T-helper 17 cell (primary cell): Measurements from ENCODE around the gene AFF2. TPM values are rescaled to one million over a fixed set of nuclear protein-coding genes. Genes with fewer than 3 reads are reported as not detected.
"Not testable (repeated sequence)": the region's sequence is repeated elsewhere in the genome, so short reads cannot be mapped to it uniquely, and the experiment has no call there.

Experiments used
- ATAC-seq: fragments of 150-1000 bp; cut with Tn5 transposase; 2 replicates; pipeline ENCODE4 v1.10.0; 2021; ENCODE audit warnings: mild to moderate bottlenecking, moderate library complexity
- DNase-seq, 3 donors: peaks; one replicate each; pipeline versions ENCODE4 v3.0.0 to v3.0.0-alpha.2; 2020 to 2021
- H3K9me3 ChIP-seq: one replicate; pipeline ENCODE4 v1.7.0; 2013; ENCODE audit warnings: low read length, mild to moderate bottlenecking; ENCODE audit not compliant: control insufficient read depth, poor library complexity, severe bottlenecking
- H3K27ac Mint-ChIP-seq: one replicate; pipeline ENCODE4 v1.8.0; 2022; ENCODE audit warnings: mild to moderate bottlenecking, moderate library complexity, mixed read lengths
- H3K27me3 Mint-ChIP-seq: one replicate; pipeline ENCODE4 v1.8.0; 2022; ENCODE audit warnings: mixed read lengths
- H3K36me3 Mint-ChIP-seq: one replicate; pipeline ENCODE4 v1.8.0; 2022; ENCODE audit warnings: low read depth, mixed read lengths
- H3K4me1 Mint-ChIP-seq: one replicate; pipeline ENCODE4 v1.8.0; 2022; ENCODE audit warnings: mild to moderate bottlenecking, mixed read lengths
- H3K4me3 Mint-ChIP-seq: one replicate; pipeline ENCODE4 v1.8.0; 2022; ENCODE audit warnings: mild to moderate bottlenecking, moderate library complexity, mixed read lengths
- total RNA-seq, 4 donors: library from RNA in 2 of 4; stranded (reverse) in 2 of 4; gene quantifications; one replicate each; pipeline ENCODE4 v1.2.3 and lab custom pipeline; 2022 to 2026

The AFF2 gene
- total RNA-seq, 2 donors from 2014 or later: 0.31 to 0.90 TPM

DNA sequence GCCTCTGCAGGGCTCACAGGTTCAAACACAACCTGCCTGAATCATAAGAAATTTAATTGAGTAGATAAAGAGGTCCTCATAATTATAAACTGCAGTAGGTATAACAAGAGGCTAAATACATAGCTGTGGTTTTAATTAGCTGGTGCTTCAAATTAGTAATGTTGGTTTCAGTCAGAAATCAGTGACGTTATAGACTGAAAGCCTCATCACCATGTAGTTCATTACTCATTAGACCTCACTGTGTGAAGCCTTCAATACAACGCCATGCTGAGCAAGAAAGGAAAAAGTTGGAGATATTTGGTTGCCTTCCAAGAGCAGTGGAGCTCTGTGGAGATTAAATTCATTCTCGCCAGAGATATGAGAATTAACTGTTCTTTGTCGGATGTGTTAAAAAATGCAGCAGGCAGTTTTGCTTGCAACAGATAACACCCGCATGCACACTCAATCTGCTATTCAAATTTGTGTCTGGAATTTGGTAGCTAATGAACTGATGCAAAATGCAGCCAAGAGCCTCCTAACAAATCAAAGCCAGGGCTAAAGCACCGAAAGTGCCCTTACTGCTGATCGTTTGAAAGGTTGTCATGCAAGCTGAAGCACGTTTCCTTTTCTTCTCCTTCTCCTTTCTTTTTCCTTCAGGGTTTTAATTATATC is 148.9 kb downstream of the AFF2 start:
- DNase-seq: no peak
- H3K9me3 ChIP-seq: no peaks in the 10 kb centered on the region
- Mint-ChIP-seq H3K27me3 (no peaks in the 10 kb centered on the region), H3K27ac (no peak overlapping the region), H3K4me1 (no peaks in the 10 kb centered on the region), H3K4me3 (no peak overlapping the region), H3K36me3 (no peaks in the 10 kb centered on the region)
- no peak for ATAC-seq

DNA sequence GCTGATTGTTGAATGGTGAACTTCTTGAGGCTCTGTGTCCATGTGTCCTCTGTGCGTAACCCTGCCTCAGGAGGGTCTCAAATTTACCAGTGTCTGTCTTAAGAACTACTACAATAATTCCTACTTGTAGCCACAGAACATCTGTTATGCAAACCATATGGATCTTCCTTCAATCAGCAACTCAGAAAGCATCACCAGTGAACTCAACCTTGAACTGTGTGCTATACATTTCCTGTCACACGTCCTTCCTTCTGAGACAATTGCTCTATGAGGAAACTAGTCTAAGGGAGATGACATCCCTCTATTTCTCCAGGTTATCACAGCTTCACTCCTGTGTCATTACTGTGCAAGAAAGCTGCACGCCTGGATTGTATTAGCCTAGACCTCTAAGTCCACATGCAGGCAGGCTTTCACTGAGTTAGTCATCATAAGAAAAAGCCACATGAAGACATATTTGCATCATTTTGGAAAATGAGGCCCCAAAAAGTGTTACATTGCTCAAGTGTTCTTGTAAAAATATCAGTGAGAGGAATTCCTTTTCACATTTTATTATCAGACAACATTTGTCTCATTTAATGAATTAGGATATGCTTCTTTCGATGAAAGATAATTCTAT is 157.8 kb downstream of the AFF2 start:
- Mint-ChIP-seq H3K36me3 (no peaks in the 10 kb centered on the region), H3K4me1 (no peaks in the 10 kb centered on the region), H3K4me3 (no peak overlapping the region)

DNA sequence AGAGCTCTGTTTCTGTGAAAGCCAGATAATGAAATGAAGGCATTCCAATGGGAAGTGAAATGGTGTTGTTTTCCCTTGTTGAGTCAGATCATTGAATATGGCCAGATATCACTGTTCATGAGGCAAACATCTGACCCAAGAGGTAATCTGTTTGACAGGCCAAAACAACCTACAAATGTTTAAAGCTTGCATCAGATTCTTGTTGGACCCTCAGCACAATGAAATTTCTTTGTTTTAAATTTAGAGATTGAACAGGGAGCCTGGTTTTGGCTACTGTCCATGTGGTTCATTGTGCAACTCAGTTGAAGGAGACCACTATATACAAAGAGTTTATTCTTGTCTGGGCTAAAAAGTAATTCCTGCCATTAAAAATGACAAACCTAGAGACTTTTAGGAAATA is 159.1 kb downstream of the AFF2 start:
- ATAC-seq (no peak), DNase-seq (no peak)
- H3K4me3 Mint-ChIP-seq: no peak overlapping the region
- no peak overlapping the region for H3K27ac Mint-ChIP-seq
- peaks cover 8% of the 10 kb centered on the region for H3K27me3 Mint-ChIP-seq
- no peaks in the 10 kb centered on the region for H3K4me1 Mint-ChIP-seq
- no peaks in the 10 kb centered on the region for H3K36me3 Mint-ChIP-seq
- H3K9me3 ChIP-seq: no peaks in the 10 kb centered on the region

More for the DNA sequence above, 157.8 kb downstream of the AFF2 start:
- Mint-ChIP-seq H3K27ac (no peak overlapping the region), H3K27me3 (peaks cover 5% of the 10 kb centered on the region)
- ATAC-seq (no peak), DNase-seq (no peak)
- no peaks in the 10 kb centered on the region for H3K9me3 ChIP-seq

DNA sequence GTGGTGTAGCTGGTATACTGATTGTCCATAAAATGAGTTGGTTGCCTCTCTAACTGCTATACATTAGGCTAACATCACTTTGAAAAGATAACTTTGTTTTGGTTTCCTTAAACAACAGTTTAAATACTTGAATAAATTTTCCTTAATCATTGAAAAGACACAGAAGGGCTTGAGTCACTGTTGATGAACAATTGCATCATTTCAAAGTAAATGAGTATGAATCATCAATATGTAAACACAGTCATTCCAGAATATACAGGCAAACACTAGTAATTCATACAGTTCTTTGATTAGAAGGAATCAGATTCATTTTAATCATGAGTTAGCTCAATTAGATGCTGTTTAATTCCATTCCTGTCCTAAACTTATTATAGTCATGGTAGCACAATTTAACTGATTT is 160.6 kb downstream of the AFF2 start:
- H3K4me1 Mint-ChIP-seq: no peaks in the 10 kb centered on the region
- no peaks in the 10 kb centered on the region for H3K9me3 ChIP-seq
- no peaks in the 10 kb centered on the region for H3K36me3 Mint-ChIP-seq
- DNase-seq (no peak), ATAC-seq (no peak)
- H3K4me3 Mint-ChIP-seq: no peak overlapping the region
- H3K27me3 Mint-ChIP-seq: peaks cover 10% of the 10 kb centered on the region
- H3K27ac Mint-ChIP-seq: no peak overlapping the region

DNA sequence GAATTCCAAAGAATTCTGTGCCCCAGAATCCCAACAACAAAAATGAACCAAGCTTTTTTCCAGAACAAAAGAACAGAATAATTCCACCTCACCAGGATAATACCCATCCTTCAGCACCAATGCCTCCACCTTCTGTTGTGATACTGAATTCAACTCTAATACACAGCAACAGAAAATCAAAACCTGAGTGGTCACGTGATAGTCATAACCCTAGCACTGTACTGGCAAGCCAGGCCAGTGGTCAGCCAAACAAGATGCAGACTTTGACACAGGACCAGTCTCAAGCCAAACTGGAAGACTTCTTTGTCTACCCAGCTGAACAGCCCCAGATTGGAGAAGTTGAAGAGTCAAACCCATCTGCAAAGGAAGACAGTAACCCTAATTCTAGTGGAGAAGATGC is 161.6 kb downstream of the AFF2 start:
- no peaks in the 10 kb centered on the region for H3K9me3 ChIP-seq
- DNase-seq (no peak), ATAC-seq (no peak)
- Mint-ChIP-seq H3K27me3 (peaks cover 10% of the 10 kb centered on the region), H3K4me1 (no peaks in the 10 kb centered on the region), H3K27ac (no peak overlapping the region), H3K36me3 (no peaks in the 10 kb centered on the region), H3K4me3 (no peak overlapping the region)

DNA sequence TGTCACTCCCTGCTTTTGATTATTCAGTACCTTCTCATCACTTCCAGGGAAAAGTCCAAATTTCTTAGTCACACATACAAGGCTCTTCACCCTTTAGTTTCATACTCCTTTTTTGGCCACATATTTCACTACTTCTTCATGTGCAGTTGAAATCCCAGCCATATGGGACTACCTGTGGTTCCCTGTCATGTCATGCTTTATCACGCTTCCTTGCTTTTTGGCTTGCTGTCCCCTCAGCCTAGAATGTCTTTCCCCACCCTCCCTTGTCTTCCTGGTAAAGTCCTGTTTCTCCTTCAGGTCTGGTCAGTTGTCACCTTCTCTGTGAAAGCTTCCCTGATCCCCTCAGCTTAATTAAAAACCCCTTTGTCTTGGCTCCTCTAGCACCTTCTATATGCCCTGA is 163.8 kb downstream of the AFF2 start:
- H3K4me1 Mint-ChIP-seq: no peaks in the 10 kb centered on the region
- DNase-seq (no peak), ATAC-seq (no peak)
- H3K27ac Mint-ChIP-seq: no peak overlapping the region
- no peaks in the 10 kb centered on the region for H3K36me3 Mint-ChIP-seq
- H3K27me3 Mint-ChIP-seq: peaks cover 10% of the 10 kb centered on the region
- H3K4me3 Mint-ChIP-seq: no peak overlapping the region
- H3K9me3 ChIP-seq: no peaks in the 10 kb centered on the region

DNA sequence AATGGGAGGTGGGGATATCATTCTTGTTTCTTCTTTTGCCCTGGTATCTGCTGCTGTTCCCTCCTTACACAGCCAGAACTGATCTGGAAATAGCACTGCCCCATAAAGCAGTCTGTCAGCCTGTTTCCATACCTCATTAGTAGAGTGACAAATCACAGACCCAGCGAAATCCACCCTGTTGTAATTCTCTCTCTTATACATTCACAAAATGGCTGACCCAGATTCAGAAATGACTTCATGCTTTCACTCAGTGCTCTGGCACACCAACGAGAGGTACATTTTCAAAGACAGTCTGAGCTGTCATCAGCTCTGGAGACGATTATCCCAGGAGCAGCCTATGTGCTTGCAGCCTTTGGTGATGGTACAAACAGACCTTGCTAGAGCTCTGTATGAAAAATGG is 164.6 kb downstream of the AFF2 start:
- DNase-seq: no peak
- Mint-ChIP-seq H3K27ac (no peak overlapping the region), H3K36me3 (no peaks in the 10 kb centered on the region), H3K4me1 (no peaks in the 10 kb centered on the region), H3K27me3 (peaks cover 10% of the 10 kb centered on the region), H3K4me3 (no peak overlapping the region)
- no peak for ATAC-seq
- H3K9me3 ChIP-seq: no peaks in the 10 kb centered on the region

DNA sequence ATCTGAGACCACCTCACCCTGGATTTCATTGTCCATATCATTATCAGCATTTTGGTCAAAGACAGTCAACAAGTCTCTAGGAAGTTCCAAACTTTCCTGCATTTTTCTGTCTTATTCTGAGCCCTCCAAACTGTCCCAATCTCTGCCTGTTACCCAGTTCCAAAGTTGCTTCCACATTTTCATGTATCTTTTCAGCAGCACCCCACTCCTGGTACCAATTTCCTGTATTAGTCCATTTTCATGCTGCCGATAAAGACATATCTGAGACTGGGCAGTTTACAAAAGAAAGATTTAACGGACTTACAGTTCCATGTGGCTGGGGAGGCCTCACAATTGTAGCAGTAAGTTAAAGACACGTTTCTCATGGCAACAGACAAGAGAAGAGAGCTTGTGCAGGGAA is 168.8 kb downstream of the AFF2 start:
- not testable (repeated sequence) for H3K9me3 ChIP-seq, H3K4me3 Mint-ChIP-seq, H3K27ac Mint-ChIP-seq, DNase-seq, ATAC-seq, H3K36me3 Mint-ChIP-seq, H3K27me3 Mint-ChIP-seq, H3K4me1 Mint-ChIP-seq

DNA sequence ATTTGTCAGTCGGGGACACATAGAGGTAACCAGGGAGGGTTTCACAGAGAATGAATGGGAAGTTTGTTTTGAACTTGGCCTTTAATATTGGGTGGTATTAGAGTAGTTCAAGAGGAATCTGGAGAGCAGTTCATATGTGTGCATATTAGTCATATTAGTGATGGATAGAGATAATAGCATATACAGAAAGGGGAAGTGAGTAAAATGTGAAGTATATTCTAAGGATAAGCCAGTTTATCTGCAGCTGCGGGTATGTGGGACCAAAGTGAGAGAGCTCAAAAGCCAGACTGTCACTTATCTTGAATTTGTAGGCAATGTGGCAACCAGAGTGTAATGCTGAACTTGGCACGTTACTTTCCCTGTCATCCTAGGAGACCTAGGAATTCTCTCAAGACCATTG is 169.9 kb downstream of the AFF2 start:
- ATAC-seq (no peak), DNase-seq (no peak)
- Mint-ChIP-seq H3K27ac (no peak overlapping the region), H3K4me1 (no peaks in the 10 kb centered on the region), H3K4me3 (no peak overlapping the region), H3K27me3 (no peaks in the 10 kb centered on the region), H3K36me3 (no peaks in the 10 kb centered on the region)
- H3K9me3 ChIP-seq: no peaks in the 10 kb centered on the region

DNA sequence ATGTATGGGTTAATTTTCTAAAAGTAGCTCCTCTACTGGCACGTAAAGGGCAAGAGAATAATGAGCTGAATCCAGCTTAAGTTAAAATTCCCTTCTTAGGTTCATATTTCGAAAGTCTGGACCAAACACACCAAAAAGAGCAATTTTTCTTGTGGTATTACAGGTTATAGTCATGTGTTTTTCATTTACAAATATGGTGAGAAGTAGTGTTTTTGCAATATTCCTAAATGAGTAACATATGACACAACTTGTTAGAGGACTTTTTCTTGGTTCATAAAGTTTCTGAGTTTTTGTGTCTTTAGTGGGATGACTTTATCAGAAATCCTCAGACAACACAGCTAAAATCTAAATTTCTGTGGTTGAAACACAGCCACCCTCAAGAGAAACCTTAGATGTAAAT is 172.1 kb downstream of the AFF2 start:
- no peaks in the 10 kb centered on the region for H3K27me3 Mint-ChIP-seq
- no peak overlapping the region for H3K4me3 Mint-ChIP-seq
- no peak overlapping the region for H3K27ac Mint-ChIP-seq

DNA sequence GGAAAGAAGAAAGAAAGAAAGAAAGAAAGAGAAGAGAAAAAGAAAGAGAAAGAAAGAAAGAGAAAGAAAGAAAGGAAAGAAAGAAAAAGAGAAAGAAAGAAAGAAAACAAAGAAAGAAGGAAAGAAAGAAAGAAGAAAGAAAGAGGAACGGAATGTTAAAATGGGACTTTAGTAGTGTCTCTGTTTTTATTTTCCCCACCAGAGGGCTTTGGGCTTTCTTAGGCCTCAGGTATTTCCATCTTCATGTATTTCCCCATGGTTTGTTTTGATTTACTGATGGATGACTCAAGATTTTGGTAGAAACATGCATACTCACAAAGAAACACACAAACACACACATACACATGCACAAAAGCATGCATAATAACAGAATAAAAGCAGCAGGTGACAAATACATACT is 181.2 kb downstream of the AFF2 start:
- no peak for ATAC-seq

More for the DNA sequence above, 172.1 kb downstream of the AFF2 start:
- ATAC-seq: no peak
- H3K9me3 ChIP-seq: no peaks in the 10 kb centered on the region
- Mint-ChIP-seq H3K36me3 (no peaks in the 10 kb centered on the region), H3K4me1 (no peaks in the 10 kb centered on the region)
- DNase-seq: no peak

DNA sequence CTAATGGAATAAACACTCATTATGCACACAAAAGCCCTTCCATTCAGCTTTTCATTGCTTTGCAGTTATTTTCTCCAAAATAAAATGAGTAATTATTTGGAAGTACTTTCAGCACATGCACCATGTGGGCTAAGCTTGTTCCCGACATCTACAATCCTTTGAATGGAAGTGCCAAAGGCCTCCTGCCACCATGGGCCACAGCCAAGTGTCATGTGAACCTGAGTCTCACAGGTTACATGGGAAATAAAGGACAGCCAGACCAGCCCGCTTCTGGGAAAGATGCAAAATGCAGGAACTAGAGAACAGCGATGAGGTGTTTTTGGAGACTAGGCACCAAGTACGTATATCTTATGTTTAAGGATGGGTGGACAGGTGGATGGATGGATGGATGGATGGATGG is 181.8 kb downstream of the AFF2 start:
- ATAC-seq (no peak), DNase-seq (no peak)
- Mint-ChIP-seq H3K36me3 (no peaks in the 10 kb centered on the region), H3K4me1 (no peaks in the 10 kb centered on the region), H3K27ac (no peak overlapping the region), H3K4me3 (no peak overlapping the region), H3K27me3 (no peaks in the 10 kb centered on the region)
- H3K9me3 ChIP-seq: no peaks in the 10 kb centered on the region

More for the DNA sequence above, 181.2 kb downstream of the AFF2 start:
- H3K27me3 Mint-ChIP-seq: no peaks in the 10 kb centered on the region
- no peak overlapping the region for H3K27ac Mint-ChIP-seq
- no peak for DNase-seq
- no peaks in the 10 kb centered on the region for H3K4me1 Mint-ChIP-seq
- no peak overlapping the region for H3K4me3 Mint-ChIP-seq
- no peaks in the 10 kb centered on the region for H3K36me3 Mint-ChIP-seq
- no peaks in the 10 kb centered on the region for H3K9me3 ChIP-seq

DNA sequence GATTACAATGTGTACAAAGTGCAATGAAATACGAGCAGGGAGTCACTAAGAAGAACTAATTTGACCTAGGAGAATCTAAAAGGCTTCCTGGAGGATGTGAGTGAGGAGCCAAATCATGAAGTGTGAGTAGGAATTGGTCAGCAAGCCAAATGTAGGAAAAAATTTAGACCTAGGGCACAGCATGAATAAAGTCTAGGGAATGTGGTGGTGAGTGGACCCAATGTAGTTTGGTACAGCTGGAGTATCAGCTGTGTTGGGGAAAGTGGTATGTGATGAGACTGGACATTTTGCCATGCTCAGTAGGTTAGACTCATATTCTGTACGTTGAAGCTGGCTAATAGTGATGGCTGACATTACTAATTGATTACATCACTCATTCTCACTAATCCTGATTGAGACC is 191.0 kb downstream of the AFF2 start:
- H3K9me3 ChIP-seq: no peaks in the 10 kb centered on the region
- ATAC-seq: no peak
- Mint-ChIP-seq H3K4me1 (no peaks in the 10 kb centered on the region), H3K4me3 (no peak overlapping the region), H3K27ac (no peak overlapping the region), H3K27me3 (no peaks in the 10 kb centered on the region), H3K36me3 (no peaks in the 10 kb centered on the region)
- no peak for DNase-seq

DNA sequence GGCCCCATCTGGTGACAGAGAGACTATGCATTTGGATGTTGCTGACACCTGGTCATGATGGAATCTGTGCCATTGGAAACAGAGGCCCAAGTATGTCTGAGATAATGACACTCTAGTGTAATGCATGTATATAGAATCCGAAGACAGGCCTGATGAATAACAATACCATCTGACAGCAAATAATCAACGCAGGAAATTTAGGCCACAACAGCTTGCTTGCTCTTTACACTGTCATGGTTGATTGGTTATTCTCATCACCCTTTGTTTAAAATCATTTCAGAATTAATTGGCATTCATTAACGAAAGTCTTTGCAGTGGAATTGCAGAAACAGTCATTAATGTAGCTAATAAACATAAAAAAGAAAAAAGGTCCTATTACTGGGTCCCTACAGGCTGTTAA is 194.8 kb downstream of the AFF2 start:
- ATAC-seq (no peak), DNase-seq (no peak)
- Mint-ChIP-seq H3K4me1 (no peaks in the 10 kb centered on the region), H3K27ac (no peak overlapping the region), H3K4me3 (no peak overlapping the region), H3K36me3 (no peaks in the 10 kb centered on the region), H3K27me3 (no peaks in the 10 kb centered on the region)
- no peaks in the 10 kb centered on the region for H3K9me3 ChIP-seq
